HFF-Myc (cell line): ENCODE results near the gene ZFR2.

Experiments
- DNase-seq: peaks from one replicate; pipeline ENCODE4 v3.0.0-alpha.2; 2011; ENCODE audit warnings: low read depth; ENCODE audit errors: extremely low read depth
- H3K4me3 ChIP-seq: replicated peaks from 2 replicates; pipeline ENCODE4 v1.5.1; 2011; ENCODE audit warnings: low read depth, mild to moderate bottlenecking, control low read depth, low read length
- TF ChIP-seq, protein P1 (sequence below): IDR thresholded peaks from 2 replicates; pipeline ENCODE4 v1.5.1; 2012; ENCODE audit warnings: mild to moderate bottlenecking, low read depth, low read length, control low read depth; ENCODE audit errors: missing control alignments

ZFR2 gene

DNA sequence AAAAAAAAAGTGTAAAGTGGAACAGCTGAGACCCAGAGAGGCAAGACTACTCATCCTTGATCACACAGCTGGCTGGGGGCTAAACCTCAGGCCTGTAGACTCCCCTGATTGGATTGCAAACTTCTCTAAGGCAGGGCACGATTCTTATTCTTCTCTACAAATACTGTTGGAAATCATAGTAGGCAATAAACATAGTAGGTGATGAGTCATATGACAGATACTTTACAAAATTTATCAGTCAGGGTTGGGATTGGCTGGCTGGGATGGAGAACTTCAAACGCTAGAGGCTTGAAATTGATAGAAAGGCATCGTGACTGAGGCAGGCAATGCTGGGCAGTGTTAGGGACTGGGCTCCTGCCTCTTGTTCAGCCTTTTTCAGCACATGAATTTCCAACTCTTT is 76.7 kb downstream of the ZFR2 start:
- H3K4me3 ChIP-seq: no peak overlapping the region
- TF ChIP-seq, protein P1, sequence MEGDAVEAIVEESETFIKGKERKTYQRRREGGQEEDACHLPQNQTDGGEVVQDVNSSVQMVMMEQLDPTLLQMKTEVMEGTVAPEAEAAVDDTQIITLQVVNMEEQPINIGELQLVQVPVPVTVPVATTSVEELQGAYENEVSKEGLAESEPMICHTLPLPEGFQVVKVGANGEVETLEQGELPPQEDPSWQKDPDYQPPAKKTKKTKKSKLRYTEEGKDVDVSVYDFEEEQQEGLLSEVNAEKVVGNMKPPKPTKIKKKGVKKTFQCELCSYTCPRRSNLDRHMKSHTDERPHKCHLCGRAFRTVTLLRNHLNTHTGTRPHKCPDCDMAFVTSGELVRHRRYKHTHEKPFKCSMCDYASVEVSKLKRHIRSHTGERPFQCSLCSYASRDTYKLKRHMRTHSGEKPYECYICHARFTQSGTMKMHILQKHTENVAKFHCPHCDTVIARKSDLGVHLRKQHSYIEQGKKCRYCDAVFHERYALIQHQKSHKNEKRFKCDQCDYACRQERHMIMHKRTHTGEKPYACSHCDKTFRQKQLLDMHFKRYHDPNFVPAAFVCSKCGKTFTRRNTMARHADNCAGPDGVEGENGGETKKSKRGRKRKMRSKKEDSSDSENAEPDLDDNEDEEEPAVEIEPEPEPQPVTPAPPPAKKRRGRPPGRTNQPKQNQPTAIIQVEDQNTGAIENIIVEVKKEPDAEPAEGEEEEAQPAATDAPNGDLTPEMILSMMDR: no peak
- DNase-seq: no peak

DNA sequence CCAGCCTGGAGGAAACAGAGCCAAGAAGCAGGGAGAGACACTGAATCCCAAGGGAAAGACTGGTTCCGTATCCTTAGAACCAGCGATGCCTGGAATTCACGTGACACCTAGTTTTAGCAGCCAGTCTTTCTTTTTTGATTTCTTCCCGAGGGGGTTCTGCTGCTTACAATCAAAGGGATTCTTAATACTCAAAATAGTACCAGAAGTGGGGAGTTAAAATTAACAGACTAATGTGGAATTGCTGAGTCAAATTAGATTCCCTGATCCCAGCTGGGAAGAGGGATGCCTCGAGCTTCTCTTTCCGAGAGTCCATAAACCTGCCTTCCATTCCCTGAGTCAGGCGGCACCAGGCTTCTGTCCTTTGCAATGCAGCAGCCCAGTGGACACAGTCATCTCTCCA is 77.9 kb downstream of the ZFR2 start:
- TF ChIP-seq, protein P1: no peak
- H3K4me3 ChIP-seq: no peak overlapping the region
- no peak for DNase-seq

DNA sequence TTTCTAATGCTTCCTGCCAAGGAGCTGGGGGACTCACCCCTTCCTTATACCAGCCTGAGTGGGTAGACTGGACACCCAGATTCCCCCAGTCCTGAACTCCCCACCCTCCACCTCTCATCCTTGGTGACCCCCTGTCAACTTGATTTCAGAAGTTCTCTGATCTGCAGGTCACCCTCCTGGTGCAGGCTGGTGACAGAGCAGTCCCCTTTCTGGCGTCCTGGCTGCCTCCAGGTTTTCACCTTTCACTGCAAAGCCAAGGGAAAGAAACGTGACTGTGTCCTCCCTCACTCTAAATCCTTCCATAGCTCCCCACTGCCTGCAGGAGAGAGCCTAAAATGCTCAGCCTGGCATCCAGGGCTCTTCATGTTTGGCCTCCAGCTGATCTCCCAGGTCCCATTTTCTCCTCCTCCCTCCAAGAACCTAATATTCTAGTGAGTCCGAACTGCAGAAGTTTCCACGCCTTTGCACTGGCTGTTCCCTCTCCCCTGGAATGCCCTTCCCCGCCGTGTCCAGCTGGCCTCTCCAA is 78.6 kb downstream of the ZFR2 start:
- no peak for DNase-seq
- TF ChIP-seq, protein P1: no peak

DNA sequence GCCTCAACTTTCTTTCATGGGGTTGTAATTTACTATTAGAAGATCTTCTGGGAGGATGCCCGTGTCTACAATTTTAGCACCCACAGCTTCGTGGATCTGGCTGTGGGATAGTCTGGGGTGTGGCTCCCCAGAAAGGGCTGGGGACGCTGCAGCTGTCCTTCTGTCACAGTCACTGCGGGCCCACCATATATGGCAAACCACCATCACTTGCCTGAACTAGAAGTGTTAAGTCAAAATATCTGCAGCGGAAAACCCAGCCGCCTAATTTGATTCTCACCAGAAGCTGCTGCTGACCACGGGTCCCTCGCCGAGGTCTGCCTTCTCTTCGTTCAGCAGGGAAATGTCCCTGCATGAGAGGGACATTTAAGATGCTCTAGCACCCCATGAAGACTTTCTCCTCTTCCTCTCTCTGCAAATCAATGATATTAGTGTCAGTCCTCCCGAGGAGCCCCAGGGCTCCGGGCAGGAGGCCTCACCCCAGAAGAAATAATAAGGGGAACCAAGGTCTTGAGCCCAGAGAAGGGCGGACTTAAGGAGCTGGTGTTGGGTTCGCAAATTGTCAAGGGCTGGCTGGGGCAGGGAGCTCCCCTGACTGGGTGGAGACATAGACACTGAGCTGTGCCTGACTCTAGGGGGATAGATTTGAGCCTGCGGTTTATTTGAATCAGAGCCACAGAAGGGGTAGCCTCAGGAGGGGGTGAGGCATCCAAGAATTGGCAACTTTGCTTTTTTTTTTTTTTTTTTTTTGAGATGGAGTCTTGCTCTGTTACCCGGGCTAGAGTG is 79.7 kb downstream of the ZFR2 start:
- TF ChIP-seq, protein P1: no peak
- DNase-seq: no peak
- H3K4me3 ChIP-seq: no peak overlapping the region

More for the DNA sequence above, 78.6 kb downstream of the ZFR2 start:
- H3K4me3 ChIP-seq: no peak overlapping the region

DNA sequence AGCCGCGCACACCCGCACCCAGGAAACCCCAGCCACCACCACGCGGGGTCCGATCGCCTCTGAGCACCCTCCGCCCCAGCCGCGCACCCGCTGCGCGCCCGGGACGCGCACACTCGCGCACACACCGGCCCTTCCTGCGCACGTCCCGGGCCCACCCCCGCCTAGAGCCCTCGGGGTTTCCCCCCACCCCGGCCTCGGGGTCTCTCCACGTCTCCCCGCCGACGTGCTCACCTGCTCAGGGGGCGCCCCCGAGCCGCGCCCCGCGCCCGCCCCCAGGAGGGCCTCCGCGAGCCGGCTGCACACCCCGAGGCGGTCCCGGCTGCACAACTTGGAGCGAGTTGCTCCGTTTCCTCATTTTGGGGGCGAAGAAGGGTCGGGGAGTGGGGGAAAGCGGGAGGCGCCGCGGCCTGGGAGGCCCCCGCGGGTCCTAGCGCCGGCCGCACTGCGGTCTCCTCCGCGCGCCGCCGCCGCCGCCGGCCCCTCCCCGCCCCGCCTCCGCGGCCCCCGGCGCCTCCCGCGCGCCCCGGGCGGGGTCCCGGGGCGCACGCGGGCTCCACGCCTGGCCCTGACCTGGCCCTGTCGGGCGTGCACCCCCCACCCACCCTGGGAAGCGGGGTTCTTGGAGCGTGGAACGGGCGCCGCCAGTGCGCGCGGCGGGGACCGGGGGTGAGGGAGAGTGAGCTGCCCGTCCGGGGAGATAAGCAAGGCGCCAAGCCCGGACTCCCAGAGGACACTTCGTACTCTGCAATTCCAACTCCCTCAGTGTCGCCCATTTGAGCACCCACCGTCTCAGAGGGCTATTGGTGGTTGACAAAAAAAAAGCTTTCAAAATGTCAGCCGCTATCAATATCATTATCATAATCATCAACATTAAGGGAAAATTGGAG is 82.7 kb downstream of the ZFR2 start, which contains the start of gene MATK:
Gene MATK, minus strand, starts transcription at position 444 of the 887 bp plus-strand sequence. CDS start 1,246 bp downstream, outside the sequence.
- TF ChIP-seq, protein P1: no peak
- no peak for DNase-seq
- H3K4me3 ChIP-seq: peak within 1 kb of the TSS; percentile 37

DNA sequence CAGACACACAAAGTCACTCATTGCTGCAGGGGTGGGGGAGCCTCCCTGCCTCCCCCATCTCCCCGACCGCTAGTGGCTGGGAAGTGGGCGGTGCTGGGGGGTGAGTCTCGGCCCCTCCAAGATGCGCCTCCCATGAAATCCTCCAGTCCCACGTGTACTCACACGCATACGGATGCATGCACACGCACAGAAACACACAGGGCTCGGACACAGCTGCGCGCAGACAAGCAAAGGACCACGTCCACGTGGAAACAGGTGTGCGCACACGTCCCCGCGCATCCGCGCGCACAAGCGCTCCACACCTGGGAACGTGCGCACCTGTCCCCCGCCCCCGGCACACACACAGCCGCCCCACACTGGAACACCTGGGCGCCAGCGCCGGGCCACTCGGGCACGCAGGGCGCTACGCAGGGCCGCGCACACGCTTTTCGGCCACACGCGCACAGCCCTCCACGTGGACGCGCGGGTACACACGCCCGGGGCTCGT is 83.3 kb downstream of the ZFR2 start:
- TF ChIP-seq, protein P1: no peak
- peak overlapping the region; percentile 37 for H3K4me3 ChIP-seq
- DNase-seq: no peak
